OCI-LY7 (cell line): ENCODE results near the gene MARS1.

ENCODE experiments used
- CTCF ChIP-seq: fragments of 200-600 bp; sonication (generic); conservative IDR thresholded peaks from 2 replicates; pipeline ENCODE4 v1.5.1; 2014; ENCODE audit warnings: mild to moderate bottlenecking, antibody characterized with exemption, low read length, moderate library complexity, mixed read lengths
- EZH2phosphoT487 ChIP-seq: fragments of 200-600 bp; sonication (generic); IDR thresholded peaks from 2 replicates; pipeline ENCODE4 v1.6.1; 2018; ENCODE audit warnings: low read depth, borderline replicate concordance, mild to moderate bottlenecking, mixed run types, antibody characterized with exemption, low read length, moderate library complexity, mixed read lengths

DNA sequence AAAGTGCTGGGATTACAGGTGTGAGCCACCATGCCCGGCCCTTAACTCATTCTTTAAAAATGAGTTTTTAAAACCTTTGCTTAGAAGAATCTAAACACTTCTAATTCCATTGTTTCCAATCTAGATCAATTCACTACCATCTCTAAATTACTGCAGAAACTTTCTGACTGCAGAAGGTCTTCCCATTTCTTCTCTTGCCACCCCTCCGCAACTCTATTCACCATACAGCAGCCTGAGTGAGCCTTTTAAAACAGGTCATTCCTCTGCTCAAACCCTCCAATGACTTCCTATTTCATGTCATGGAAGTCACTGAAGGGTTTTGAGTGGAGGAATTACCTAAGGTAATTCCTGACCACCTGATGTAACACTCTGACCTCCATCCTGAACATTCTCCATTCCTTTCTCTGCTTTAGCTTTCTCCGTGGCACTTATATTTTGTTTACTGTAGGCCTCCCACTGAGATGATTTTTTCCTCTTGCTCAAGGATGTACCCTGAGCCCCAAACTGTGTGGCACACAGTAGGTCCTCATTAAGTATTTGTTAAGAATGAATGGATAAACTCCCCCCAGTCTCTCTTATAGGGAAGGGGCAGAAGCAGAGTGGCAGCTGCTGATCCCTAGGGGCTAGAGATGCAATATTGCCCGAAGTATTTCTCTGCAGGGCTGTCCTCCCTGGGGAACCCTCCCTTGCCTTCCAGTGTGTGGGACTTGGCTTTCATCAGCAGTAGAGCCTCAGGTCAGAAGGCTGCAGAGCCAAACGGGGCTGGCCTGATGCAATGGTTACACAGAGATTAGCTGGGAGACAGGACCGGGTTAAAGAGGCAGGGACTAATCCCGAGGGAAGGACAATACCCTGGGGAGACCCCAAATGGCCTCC is 31.3 kb downstream of the MARS1 start:
- TF ChIP-seq CTCF, result no peak
- no peak for TF ChIP-seq EZH2phosphoT487
